ENCODE results near the gene ALDH1A3. TPM values are rescaled to one million over a fixed set of nuclear protein-coding genes. Genes with fewer than 3 reads are reported as not detected.
A peak's percentile ranks its signal among the peaks of the same experiment; 100 is the strongest.

Gene ALDH1A3
- total RNA-seq, 1 donor, result 54.6 TPM

GRCh38 chr15:100909989-100910955 is 30.6 kb downstream of the ALDH1A3 start:
- Histone ChIP-seq H3K4me2 (ENCODE audit: insufficient read depth, low read length) (no peak overlapping the region), H3K9me3 (ENCODE audit: low read depth, low read length) (no peaks in the 10 kb centered on the region), H3K4me1 (ENCODE audit: insufficient read depth, low read length) (no peaks in the 10 kb centered on the region), H3K27me3 (ENCODE audit: insufficient read depth, low read length) (no peaks in the 10 kb centered on the region), H2AFZ (ENCODE audit: low read length) (no peak overlapping the region), H3K79me2 (ENCODE audit: insufficient read depth, low read length) (no peaks in the 10 kb centered on the region), H3K4me3 (ENCODE audit: insufficient read depth, low read length) (no peak overlapping the region), H4K20me1 (ENCODE audit: insufficient read depth, low read length) (no peaks in the 10 kb centered on the region), H3K36me3 (ENCODE audit: insufficient read depth, low read length) (no peaks in the 10 kb centered on the region), H3K27ac (ENCODE audit: low read depth, low read length) (no peak overlapping the region)
- DNase-seq (ENCODE audit: insufficient read length, low spot score, missing footprints), result peak; percentile 75
- peak; percentile 26 for TF ChIP-seq CTCF (IDR thresholded peaks at IDR 0.05; ENCODE audit: extremely low read depth, low read depth, low read length)

- Histone ChIP-seq H3K4me1 (ENCODE audit: insufficient read depth, low read length) (no peaks in the 10 kb centered on the region), H3K36me3 (ENCODE audit: insufficient read depth, low read length) (no peaks in the 10 kb centered on the region), H3K79me2 (ENCODE audit: insufficient read depth, low read length) (no peaks in the 10 kb centered on the region), H3K4me2 (ENCODE audit: insufficient read depth, low read length) (no peak overlapping the region), H3K4me3 (ENCODE audit: insufficient read depth, low read length) (no peak overlapping the region), H2AFZ (ENCODE audit: low read length) (no peak overlapping the region), H4K20me1 (ENCODE audit: insufficient read depth, low read length) (no peaks in the 10 kb centered on the region), H3K27me3 (ENCODE audit: insufficient read depth, low read length) (no peaks in the 10 kb centered on the region), H3K27ac (ENCODE audit: low read depth, low read length) (no peak overlapping the region), H3K9me3 (ENCODE audit: low read depth, low read length) (no peaks in the 10 kb centered on the region)
- DNase-seq (ENCODE audit: insufficient read length, low spot score, missing footprints), result no peak
- TF ChIP-seq CTCF (IDR thresholded peaks at IDR 0.05; ENCODE audit: extremely low read depth, low read depth, low read length), result no peak
Measured at GRCh38 chr15:100911086-100911485, 31.5 kb downstream of the ALDH1A3 start.

- Histone ChIP-seq H3K9me3 (ENCODE audit: low read depth, low read length) (no peaks in the 10 kb centered on the region), H4K20me1 (ENCODE audit: insufficient read depth, low read length) (no peaks in the 10 kb centered on the region), H3K4me1 (ENCODE audit: insufficient read depth, low read length) (peaks cover 6% of the 10 kb centered on the region), H3K27ac (ENCODE audit: low read depth, low read length) (no peak overlapping the region), H3K79me2 (ENCODE audit: insufficient read depth, low read length) (peaks cover 13% of the 10 kb centered on the region), H3K4me3 (ENCODE audit: insufficient read depth, low read length) (no peak overlapping the region), H3K27me3 (ENCODE audit: insufficient read depth, low read length) (no peaks in the 10 kb centered on the region), H3K36me3 (ENCODE audit: insufficient read depth, low read length) (no peaks in the 10 kb centered on the region), H3K4me2 (ENCODE audit: insufficient read depth, low read length) (no peak overlapping the region), H2AFZ (ENCODE audit: low read length) (no peak overlapping the region)
- peak; percentile 37 for DNase-seq (ENCODE audit: insufficient read length, low spot score, missing footprints)
- TF ChIP-seq CTCF (IDR thresholded peaks at IDR 0.05; ENCODE audit: extremely low read depth, low read depth, low read length), result no peak
Measured at GRCh38 chr15:100913961-100914360, 34.3 kb downstream of the ALDH1A3 start.

GRCh38 chr15:100914876-100915275 is 35.2 kb downstream of the ALDH1A3 start:
- no peaks in the 10 kb centered on the region for H4K20me1 ChIP-seq (ENCODE audit: insufficient read depth, low read length)
- no peak overlapping the region for H3K27ac ChIP-seq (ENCODE audit: low read depth, low read length)
- peak; percentile 21 for DNase-seq (ENCODE audit: insufficient read length, low spot score, missing footprints)
- H3K9me3 ChIP-seq (ENCODE audit: low read depth, low read length), result no peaks in the 10 kb centered on the region
- H2AFZ ChIP-seq (ENCODE audit: low read length), result no peak overlapping the region
- H3K4me1 ChIP-seq (ENCODE audit: insufficient read depth, low read length), result peaks cover 7% of the 10 kb centered on the region
- H3K27me3 ChIP-seq (ENCODE audit: insufficient read depth, low read length), result no peaks in the 10 kb centered on the region
- H3K36me3 ChIP-seq (ENCODE audit: insufficient read depth, low read length), result no peaks in the 10 kb centered on the region
- TF ChIP-seq CTCF (IDR thresholded peaks at IDR 0.05; ENCODE audit: extremely low read depth, low read depth, low read length), result peak; percentile 16
- H3K79me2 ChIP-seq (ENCODE audit: insufficient read depth, low read length), result peaks cover 16% of the 10 kb centered on the region
- H3K4me3 ChIP-seq (ENCODE audit: insufficient read depth, low read length), result no peak overlapping the region
- no peak overlapping the region for H3K4me2 ChIP-seq (ENCODE audit: insufficient read depth, low read length)
